HepG2 (cell line): Measurements from ENCODE around the gene RAB3B. TPM values are rescaled to one million over a fixed set of nuclear protein-coding genes. Genes with fewer than 3 reads are reported as not detected.

Source experiments
- BCL3 ChIP-seq: sonication (generic); formaldehyde crosslinking; IDR thresholded peaks from 2 replicates; pipeline ENCODE4 v1.5.1; 2020; ENCODE audit warnings: mild to moderate bottlenecking, missing genetic modification reagents, moderate library complexity
- PAX8 ChIP-seq: sonication (generic); formaldehyde crosslinking; IDR thresholded peaks from 2 replicates; pipeline ENCODE4 v1.8.0; 2022; ENCODE audit warnings: mild to moderate bottlenecking, missing genetic modification reagents, borderline replicate concordance
- PHF5A ChIP-seq: IDR thresholded peaks from one replicate; pipeline ENCODE4 v1.6.1; 2018; ENCODE audit warnings: low read depth, missing genetic modification reagents; ENCODE audit not compliant: unreplicated experiment
- REXO4 ChIP-seq: sonication (generic); formaldehyde crosslinking; IDR thresholded peaks from 2 replicates; pipeline ENCODE4 v1.8.0; 2022; ENCODE audit warnings: missing genetic modification reagents, mild to moderate bottlenecking, borderline replicate concordance
- TBL1XR1 ChIP-seq: fragments of 150-350 bp; IDR thresholded peaks from 2 replicates; pipeline ENCODE4 v1.6.1; 2014; ENCODE audit warnings: borderline replicate concordance, low read length; ENCODE audit not compliant: partially characterized antibody
- ZNF10 ChIP-seq: sonication (generic); formaldehyde crosslinking; IDR thresholded peaks from 2 replicates; pipeline ENCODE4 v1.4.0; 2020; ENCODE audit warnings: mild to moderate bottlenecking, low read depth, missing genetic modification reagents, borderline replicate concordance
- polyA plus RNA-seq, 8 experiments: library from polyadenylated mRNA; depleted of rRNA in 3 of 8; stranded (reverse) in 7 of 8; unstranded in 1 of 8; fragments of >200 nt; fragmentation: Illumina TruSeq in 4 of 8; extraction: Trizol in 4 of 8; gene quantifications; 2 replicates each; pipeline versions ENCODE4 v1.2.1 to v1.2.3, GENCODE V29; 2011 to 2016; ENCODE audit warnings: low read depth in 4 of 8, missing spikeins in 1 of 8, mixed read lengths in 1 of 8; ENCODE audit not compliant: insufficient read depth in 1 of 8
- total RNA-seq, 5 experiments: library from RNA; depleted of rRNA; stranded (reverse); fragments of >200 nt; fragmentation: Illumina TruSeq; extraction: Trizol; gene quantifications; 2 replicates each; pipeline ENCODE4 v1.2.3, GENCODE V29; 2016; ENCODE audit warnings: low read depth in 1 of 5
- TF ChIP-seq, protein P1 (sequence below), 2 experiments: fragments of 450-650 bp in 1 of 2; sonication (generic) in 1 of 2; formaldehyde crosslinking in 1 of 2; IDR thresholded peaks; 2 replicates each; pipeline versions ENCODE4 v1.6.1 to v1.8.0; 2016 to 2022; ENCODE audit warnings: antibody characterized with exemption in 1 of 2, mild to moderate bottlenecking in 1 of 2, missing genetic modification reagents in 1 of 2
- TF ChIP-seq, protein P2 (sequence below): sonication (generic); formaldehyde crosslinking; IDR thresholded peaks from 2 replicates; pipeline ENCODE4 v1.5.0; 2020; ENCODE audit warnings: mild to moderate bottlenecking, missing genetic modification reagents, borderline replicate concordance

Gene RAB3B
- total and polyA plus RNA-seq, 2 of the 13 experiments (the other 11 are each of a cell fraction or from before 2014, with no cell fraction given), result 1.0 to 1.2 TPM

GRCh38 chr1:51878616-51879336, 111.7 kb downstream of the RAB3B start, which contains the start of gene NRDC (continued):
- TF ChIP-seq BCL3 (no peak), REXO4 (no peak), PAX8 (no peak), PHF5A (CRISPR knock-in tag) (no peak), TBL1XR1 (peak; percentile 46), ZNF10 (CRISPR knock-in tag) (no peak)
- TF ChIP-seq, protein P1, sequence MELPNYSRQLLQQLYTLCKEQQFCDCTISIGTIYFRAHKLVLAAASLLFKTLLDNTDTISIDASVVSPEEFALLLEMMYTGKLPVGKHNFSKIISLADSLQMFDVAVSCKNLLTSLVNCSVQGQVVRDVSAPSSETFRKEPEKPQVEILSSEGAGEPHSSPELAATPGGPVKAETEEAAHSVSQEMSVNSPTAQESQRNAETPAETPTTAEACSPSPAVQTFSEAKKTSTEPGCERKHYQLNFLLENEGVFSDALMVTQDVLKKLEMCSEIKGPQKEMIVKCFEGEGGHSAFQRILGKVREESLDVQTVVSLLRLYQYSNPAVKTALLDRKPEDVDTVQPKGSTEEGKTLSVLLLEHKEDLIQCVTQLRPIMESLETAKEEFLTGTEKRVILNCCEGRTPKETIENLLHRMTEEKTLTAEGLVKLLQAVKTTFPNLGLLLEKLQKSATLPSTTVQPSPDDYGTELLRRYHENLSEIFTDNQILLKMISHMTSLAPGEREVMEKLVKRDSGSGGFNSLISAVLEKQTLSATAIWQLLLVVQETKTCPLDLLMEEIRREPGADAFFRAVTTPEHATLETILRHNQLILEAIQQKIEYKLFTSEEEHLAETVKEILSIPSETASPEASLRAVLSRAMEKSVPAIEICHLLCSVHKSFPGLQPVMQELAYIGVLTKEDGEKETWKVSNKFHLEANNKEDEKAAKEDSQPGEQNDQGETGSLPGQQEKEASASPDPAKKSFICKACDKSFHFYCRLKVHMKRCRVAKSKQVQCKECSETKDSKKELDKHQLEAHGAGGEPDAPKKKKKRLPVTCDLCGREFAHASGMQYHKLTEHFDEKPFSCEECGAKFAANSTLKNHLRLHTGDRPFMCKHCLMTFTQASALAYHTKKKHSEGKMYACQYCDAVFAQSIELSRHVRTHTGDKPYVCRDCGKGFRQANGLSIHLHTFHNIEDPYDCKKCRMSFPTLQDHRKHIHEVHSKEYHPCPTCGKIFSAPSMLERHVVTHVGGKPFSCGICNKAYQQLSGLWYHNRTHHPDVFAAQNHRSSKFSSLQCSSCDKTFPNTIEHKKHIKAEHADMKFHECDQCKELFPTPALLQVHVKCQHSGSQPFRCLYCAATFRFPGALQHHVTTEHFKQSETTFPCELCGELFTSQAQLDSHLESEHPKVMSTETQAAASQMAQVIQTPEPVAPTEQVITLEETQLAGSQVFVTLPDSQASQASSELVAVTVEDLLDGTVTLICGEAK (IDR thresholded peaks at IDR 0.05), result no peak
- TF ChIP-seq, protein P1 (CRISPR knock-in tag; IDR thresholded peaks at IDR 0.05), result peak; percentile 36; the same call in 1 of the 2 replicates
- TF ChIP-seq, protein P2, sequence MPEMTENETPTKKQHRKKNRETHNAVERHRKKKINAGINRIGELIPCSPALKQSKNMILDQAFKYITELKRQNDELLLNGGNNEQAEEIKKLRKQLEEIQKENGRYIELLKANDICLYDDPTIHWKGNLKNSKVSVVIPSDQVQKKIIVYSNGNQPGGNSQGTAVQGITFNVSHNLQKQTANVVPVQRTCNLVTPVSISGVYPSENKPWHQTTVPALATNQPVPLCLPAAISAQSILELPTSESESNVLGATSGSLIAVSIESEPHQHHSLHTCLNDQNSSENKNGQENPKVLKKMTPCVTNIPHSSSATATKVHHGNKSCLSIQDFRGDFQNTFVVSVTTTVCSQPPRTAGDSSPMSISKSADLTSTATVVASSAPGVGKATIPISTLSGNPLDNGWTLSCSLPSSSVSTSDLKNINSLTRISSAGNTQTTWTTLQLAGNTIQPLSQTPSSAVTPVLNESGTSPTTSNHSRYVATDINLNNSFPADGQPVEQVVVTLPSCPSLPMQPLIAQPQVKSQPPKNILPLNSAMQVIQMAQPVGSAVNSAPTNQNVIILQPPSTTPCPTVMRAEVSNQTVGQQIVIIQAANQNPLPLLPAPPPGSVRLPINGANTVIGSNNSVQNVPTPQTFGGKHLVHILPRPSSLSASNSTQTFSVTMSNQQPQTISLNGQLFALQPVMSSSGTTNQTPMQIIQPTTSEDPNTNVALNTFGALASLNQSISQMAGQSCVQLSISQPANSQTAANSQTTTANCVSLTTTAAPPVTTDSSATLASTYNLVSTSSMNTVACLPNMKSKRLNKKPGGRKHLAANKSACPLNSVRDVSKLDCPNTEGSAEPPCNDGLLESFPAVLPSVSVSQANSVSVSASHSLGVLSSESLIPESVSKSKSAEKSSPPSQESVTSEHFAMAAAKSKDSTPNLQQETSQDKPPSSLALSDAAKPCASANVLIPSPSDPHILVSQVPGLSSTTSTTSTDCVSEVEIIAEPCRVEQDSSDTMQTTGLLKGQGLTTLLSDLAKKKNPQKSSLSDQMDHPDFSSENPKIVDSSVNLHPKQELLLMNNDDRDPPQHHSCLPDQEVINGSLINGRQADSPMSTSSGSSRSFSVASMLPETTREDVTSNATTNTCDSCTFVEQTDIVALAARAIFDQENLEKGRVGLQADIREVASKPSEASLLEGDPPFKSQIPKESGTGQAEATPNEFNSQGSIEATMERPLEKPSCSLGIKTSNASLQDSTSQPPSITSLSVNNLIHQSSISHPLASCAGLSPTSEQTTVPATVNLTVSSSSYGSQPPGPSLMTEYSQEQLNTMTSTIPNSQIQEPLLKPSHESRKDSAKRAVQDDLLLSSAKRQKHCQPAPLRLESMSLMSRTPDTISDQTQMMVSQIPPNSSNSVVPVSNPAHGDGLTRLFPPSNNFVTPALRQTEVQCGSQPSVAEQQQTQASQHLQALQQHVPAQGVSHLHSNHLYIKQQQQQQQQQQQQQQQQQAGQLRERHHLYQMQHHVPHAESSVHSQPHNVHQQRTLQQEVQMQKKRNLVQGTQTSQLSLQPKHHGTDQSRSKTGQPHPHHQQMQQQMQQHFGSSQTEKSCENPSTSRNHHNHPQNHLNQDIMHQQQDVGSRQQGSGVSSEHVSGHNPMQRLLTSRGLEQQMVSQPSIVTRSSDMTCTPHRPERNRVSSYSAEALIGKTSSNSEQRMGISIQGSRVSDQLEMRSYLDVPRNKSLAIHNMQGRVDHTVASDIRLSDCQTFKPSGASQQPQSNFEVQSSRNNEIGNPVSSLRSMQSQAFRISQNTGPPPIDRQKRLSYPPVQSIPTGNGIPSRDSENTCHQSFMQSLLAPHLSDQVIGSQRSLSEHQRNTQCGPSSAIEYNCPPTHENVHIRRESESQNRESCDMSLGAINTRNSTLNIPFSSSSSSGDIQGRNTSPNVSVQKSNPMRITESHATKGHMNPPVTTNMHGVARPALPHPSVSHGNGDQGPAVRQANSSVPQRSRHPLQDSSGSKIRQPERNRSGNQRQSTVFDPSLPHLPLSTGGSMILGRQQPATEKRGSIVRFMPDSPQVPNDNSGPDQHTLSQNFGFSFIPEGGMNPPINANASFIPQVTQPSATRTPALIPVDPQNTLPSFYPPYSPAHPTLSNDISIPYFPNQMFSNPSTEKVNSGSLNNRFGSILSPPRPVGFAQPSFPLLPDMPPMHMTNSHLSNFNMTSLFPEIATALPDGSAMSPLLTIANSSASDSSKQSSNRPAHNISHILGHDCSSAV (CRISPR knock-in tag), result no peak; the same call in 1 of the 2 replicates
